Pulmonary artery endothelial cell (primary cell): ENCODE results near the gene HAT1. TPM values are rescaled to one million over a fixed set of nuclear protein-coding genes. Genes with fewer than 3 reads are reported as not detected.

Experiments
- DNase-seq: peaks from one replicate; pipeline ENCODE4 v3.0.0-alpha.2; 2011; ENCODE audit warnings: low read depth, low spot score
- total RNA-seq: library from RNA; depleted of rRNA; stranded (reverse); fragments of >200 nt; gene quantifications from 2 replicates; pipeline ENCODE4 v1.2.3, GENCODE V29; 2014

Gene HAT1
- total RNA-seq, 1 donor from 2014 or later = 42.9 TPM

GRCh38 chr2:171919453-171919852 is 2.8 kb upstream of the HAT1 start:
- no peak for DNase-seq

- DNase-seq = no peak
Observed at GRCh38 chr2:171921970-171922229, 361 bp upstream of the HAT1 start.

- DNase-seq = no peak
Observed at GRCh38 chr2:171923206-171923605, 945 bp downstream of the HAT1 start.

- DNase-seq = no peak
Observed at GRCh38 chr2:171924170-171924942, 2.1 kb downstream of the HAT1 start.

GRCh38 chr2:171930385-171930784 is 8.1 kb downstream of the HAT1 start:
- DNase-seq = no peak

GRCh38 chr2:171939058-171939742 is 16.9 kb downstream of the HAT1 start:
- no peak for DNase-seq

GRCh38 chr2:171939743-171940071 is 17.4 kb downstream of the HAT1 start:
- no peak for DNase-seq

GRCh38 chr2:171941316-171941699 is 19.0 kb downstream of the HAT1 start:
- DNase-seq = no peak

GRCh38 chr2:171943869-171944268 is 21.6 kb downstream of the HAT1 start:
- no peak for DNase-seq

- no peak for DNase-seq
Observed at GRCh38 chr2:171952276-171952675, 30.0 kb downstream of the HAT1 start.

- DNase-seq = no peak
Observed at GRCh38 chr2:171952748-171953147, 30.5 kb downstream of the HAT1 start.

- DNase-seq = no peak
Observed at GRCh38 chr2:171956135-171956825, 34.0 kb downstream of the HAT1 start.

GRCh38 chr2:171957061-171957460 is 34.8 kb downstream of the HAT1 start:
- no peak for DNase-seq

GRCh38 chr2:171958475-171958874 is 36.2 kb downstream of the HAT1 start:
- DNase-seq = no peak

GRCh38 chr2:171959998-171960397 is 37.7 kb downstream of the HAT1 start:
- DNase-seq = no peak

- no peak for DNase-seq
Observed at GRCh38 chr2:171960570-171960969, 38.3 kb downstream of the HAT1 start.

- no peak for DNase-seq
Observed at GRCh38 chr2:171963198-171963597, 40.9 kb downstream of the HAT1 start.

GRCh38 chr2:171964308-171964707 is 42.0 kb downstream of the HAT1 start:
- DNase-seq = no peak

- DNase-seq = no peak
Observed at GRCh38 chr2:171965238-171965637, 43.0 kb downstream of the HAT1 start.

GRCh38 chr2:171965661-171966060 is 43.4 kb downstream of the HAT1 start:
- no peak for DNase-seq

GRCh38 chr2:171966235-171966634 is 44.0 kb downstream of the HAT1 start:
- DNase-seq = no peak

GRCh38 chr2:171966688-171967087 is 44.4 kb downstream of the HAT1 start:
- DNase-seq = no peak

GRCh38 chr2:171968509-171968908 is 46.2 kb downstream of the HAT1 start:
- DNase-seq = no peak
